Colonic mucosa (tissue), 4 donors: ENCODE measurements around the gene APRT. TPM values are rescaled to one million over a fixed set of nuclear protein-coding genes. Genes with fewer than 3 reads are reported as not detected.

ENCODE experiments used
- DNase-seq: peaks from one replicate; pipeline ENCODE4 v3.0.0-alpha.2; 2020
- H3K27ac ChIP-seq: fragments of 200-600 bp; one replicate; pipeline ENCODE4 v1.8.0; 2021
- H3K27me3 ChIP-seq: fragments of 200-600 bp; one replicate; pipeline ENCODE4 v1.8.0; 2021
- H3K36me3 ChIP-seq: fragments of 200-600 bp; one replicate; pipeline ENCODE4 v1.8.0; 2021
- H3K4me1 ChIP-seq: fragments of 200-600 bp; one replicate; pipeline ENCODE4 v1.8.0; 2021; ENCODE audit warnings: mild to moderate bottlenecking
- H3K4me3 ChIP-seq: fragments of 200-600 bp; one replicate; pipeline ENCODE4 v1.8.0; 2021
- H3K9ac ChIP-seq, 2 donors: one replicate each; pipeline ENCODE4 v1.7.0; 2013; ENCODE audit warnings: control low read depth in 2 of 2, low read depth in 2 of 2, low read length in 2 of 2
- H3K9me3 ChIP-seq: fragments of 200-600 bp; one replicate; pipeline ENCODE4 v1.8.0; 2021
- intact Hi-C: fragments of 100-400 bp; cut with DNase I; formaldehyde crosslinking; loops from one replicate; pipeline ENCODE4 v1.14.1; 2022
- total RNA-seq, 2 donors: library from RNA; stranded (reverse); fragmentation: NEBNext Ultra II Directional in 1 of 2; extraction: Animal tissue kit (Norgen Biotek cat#: 25700) in 1 of 2; gene quantifications; one replicate each; pipeline ENCODE4 v1.2.1, GENCODE V29; 2021
- TF ChIP-seq, protein P1 (sequence below): fragments of 200-600 bp; IDR thresholded peaks from one replicate; pipeline ENCODE4 v1.8.0; 2022; ENCODE audit warnings: antibody characterized with exemption, mild to moderate bottlenecking
- donor health status: healthy.
- donor health status: DM: no; HTN: no; CAD: no.
- donor health status: DM: no; HTN: no; CAD: no.

APRT gene
- total RNA-seq, 2 donors from 2014 or later: 103 to 273 TPM

DNA sequence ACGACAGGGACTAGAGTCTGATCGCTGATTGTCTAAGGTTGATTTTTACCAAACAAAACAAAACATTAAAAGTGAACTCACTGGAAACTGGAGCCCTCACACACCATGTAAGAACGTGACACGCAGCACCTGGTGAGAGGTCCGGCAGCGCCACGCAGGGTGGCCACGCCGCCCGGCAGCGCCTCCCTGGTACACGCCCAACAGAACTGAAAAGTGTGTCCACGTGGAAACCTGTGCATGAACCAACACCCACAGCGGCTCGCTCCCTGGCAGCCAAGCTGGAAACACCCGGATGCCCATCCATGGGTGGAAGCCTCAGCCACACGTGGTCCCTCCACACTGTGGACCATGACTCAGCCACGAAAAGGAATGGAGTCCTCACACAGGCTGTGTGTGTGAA is 35.9 kb upstream of the APRT start:
- Histone ChIP-seq H3K27ac (no peak overlapping the region), H3K36me3 (no peaks in the 10 kb centered on the region), H3K9ac (no peak overlapping the region), H3K4me3 (no peak overlapping the region), H3K27me3 (no peaks in the 10 kb centered on the region), H3K9me3 (no peaks in the 10 kb centered on the region), H3K4me1 (no peaks in the 10 kb centered on the region)
- no peak for DNase-seq
- intact Hi-C loops: no loop called here
- TF ChIP-seq, protein P1, sequence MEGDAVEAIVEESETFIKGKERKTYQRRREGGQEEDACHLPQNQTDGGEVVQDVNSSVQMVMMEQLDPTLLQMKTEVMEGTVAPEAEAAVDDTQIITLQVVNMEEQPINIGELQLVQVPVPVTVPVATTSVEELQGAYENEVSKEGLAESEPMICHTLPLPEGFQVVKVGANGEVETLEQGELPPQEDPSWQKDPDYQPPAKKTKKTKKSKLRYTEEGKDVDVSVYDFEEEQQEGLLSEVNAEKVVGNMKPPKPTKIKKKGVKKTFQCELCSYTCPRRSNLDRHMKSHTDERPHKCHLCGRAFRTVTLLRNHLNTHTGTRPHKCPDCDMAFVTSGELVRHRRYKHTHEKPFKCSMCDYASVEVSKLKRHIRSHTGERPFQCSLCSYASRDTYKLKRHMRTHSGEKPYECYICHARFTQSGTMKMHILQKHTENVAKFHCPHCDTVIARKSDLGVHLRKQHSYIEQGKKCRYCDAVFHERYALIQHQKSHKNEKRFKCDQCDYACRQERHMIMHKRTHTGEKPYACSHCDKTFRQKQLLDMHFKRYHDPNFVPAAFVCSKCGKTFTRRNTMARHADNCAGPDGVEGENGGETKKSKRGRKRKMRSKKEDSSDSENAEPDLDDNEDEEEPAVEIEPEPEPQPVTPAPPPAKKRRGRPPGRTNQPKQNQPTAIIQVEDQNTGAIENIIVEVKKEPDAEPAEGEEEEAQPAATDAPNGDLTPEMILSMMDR: no peak

DNA sequence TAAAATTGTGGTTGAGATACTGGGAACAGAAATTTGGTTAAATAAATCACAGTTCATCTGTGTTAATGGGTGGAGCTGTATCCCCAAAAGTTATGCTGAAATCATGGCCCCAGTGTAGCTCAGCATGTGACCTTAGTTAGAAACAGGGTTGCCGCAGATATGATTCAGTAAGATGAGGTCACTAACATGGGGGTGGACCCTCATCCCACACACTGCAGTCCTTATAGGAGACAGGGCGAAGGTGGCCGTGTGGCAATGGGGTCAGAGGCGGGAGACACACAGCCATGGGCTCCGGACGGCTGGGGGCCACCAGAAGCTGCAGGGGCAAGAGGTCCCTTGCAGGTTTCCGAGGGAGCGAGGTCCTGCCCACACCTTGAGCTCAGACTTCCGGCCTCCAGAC is 34.4 kb upstream of the APRT start:
- TF ChIP-seq, protein P1: no peak
- Histone ChIP-seq H3K9me3 (no peaks in the 10 kb centered on the region), H3K27me3 (no peaks in the 10 kb centered on the region), H3K27ac (no peak overlapping the region), H3K4me1 (no peaks in the 10 kb centered on the region), H3K4me3 (no peak overlapping the region), H3K9ac (no peak overlapping the region), H3K36me3 (no peaks in the 10 kb centered on the region)
- DNase-seq: no peak
- intact Hi-C loops: no loop called here

DNA sequence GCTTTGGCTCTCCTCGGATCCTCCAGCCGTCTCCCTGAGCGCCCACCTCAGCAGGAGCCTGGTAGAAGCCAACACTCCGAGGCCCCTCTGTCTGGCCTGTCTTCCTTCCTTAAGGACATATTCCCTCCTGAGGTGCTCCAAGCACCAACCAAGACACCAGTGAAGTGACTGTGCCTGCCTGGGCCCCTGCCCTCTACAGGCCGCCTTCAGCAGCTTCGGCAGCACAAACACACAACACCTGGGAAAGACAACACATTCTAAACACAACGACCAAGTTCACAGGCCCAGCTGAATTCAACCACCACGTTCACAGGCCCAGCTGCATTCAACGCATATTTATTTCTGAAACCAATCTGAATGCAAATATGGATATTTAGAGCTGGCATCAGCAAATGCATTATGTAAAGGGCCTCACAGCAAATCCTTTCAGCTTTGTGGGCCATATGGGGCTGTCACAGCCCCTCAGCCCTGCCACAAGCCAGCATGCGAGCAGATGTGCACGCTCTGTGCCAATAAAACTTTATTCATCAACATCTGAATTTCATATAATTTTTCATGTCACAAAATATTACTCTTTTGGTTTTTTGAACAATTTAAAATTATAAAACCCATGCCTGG is 32.8 kb upstream of the APRT start:
- intact Hi-C loops: no loop called here
- Histone ChIP-seq H3K4me3 (no peak overlapping the region), H3K27ac (no peak overlapping the region), H3K9me3 (no peaks in the 10 kb centered on the region), H3K36me3 (no peaks in the 10 kb centered on the region), H3K27me3 (no peaks in the 10 kb centered on the region), H3K9ac (no peak overlapping the region), H3K4me1 (no peaks in the 10 kb centered on the region)
- TF ChIP-seq, protein P1: no peak
- no peak for DNase-seq

DNA sequence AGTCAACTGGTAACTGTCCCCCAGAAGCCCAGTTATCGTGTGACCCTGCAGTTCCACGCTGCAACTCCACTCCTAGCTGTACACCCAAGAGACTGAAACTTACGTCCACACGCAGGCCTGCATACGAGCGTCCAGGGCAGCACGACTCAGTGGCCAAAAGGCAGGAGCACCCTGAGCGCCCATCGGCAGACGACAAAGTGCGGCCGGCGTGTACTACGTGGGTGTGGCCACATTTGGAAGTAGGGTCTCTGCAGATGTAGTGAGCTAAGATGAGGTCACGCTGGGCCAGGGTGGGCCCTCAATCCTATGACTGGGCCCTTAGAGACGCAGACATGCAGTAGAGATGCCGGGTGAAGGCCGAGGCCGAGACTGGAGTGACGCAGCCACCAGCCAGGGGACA is 31.5 kb upstream of the APRT start:
- intact Hi-C loops: no loop called here
- H3K27me3 ChIP-seq: no peaks in the 10 kb centered on the region
- H3K27ac ChIP-seq: no peak overlapping the region
- no peak overlapping the region for H3K9ac ChIP-seq
- no peaks in the 10 kb centered on the region for H3K36me3 ChIP-seq
- no peak overlapping the region for H3K4me3 ChIP-seq
- H3K4me1 ChIP-seq: no peaks in the 10 kb centered on the region
- no peak for DNase-seq
- TF ChIP-seq, protein P1: no peak
- H3K9me3 ChIP-seq: no peaks in the 10 kb centered on the region

DNA sequence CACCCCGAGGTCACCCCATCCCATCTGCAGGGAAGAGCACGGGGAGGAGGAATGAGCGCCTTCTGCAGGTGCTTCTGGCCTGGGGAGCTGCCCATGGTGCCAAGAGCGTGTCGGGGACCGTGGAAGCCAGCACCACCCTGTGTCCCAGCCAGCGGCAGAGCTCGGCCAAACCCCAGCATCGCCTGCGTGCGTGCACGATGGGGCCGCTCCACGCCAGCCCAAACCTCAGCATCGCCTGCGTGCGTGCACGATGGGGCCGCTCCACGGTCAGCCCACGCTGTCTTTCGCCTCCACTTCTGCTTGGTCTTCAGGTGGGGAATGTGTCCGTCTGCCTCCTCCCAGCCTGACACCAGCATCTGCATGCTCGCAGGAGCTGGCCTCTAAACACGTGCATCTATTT is 31.1 kb upstream of the APRT start:
- TF ChIP-seq, protein P1: no peak
- no peaks in the 10 kb centered on the region for H3K27me3 ChIP-seq
- no peak overlapping the region for H3K4me3 ChIP-seq
- DNase-seq: no peak
- no peak overlapping the region for H3K27ac ChIP-seq
- no peaks in the 10 kb centered on the region for H3K4me1 ChIP-seq
- intact Hi-C loops: no loop called here
- H3K9ac ChIP-seq: no peak overlapping the region
- H3K9me3 ChIP-seq: no peaks in the 10 kb centered on the region
- no peaks in the 10 kb centered on the region for H3K36me3 ChIP-seq
